Stimulated activated CD8-positive, alpha-beta memory T cell treated with anti-CD3 and anti-CD28 coated beads, Interleukin-4, amount 100 ng/mL, for 1 hour (primary cell): Measurements from ENCODE around the gene GALP.
A peak's percentile ranks its signal among the peaks of the same experiment; 100 is the strongest.
"Not testable (repeated sequence)": the region's sequence is repeated elsewhere in the genome, so short reads cannot be mapped to it uniquely, and the experiment has no call there.

Experiments
- DNase-seq, 2 donors: peaks; one replicate each; pipeline ENCODE4 v3.0.0-alpha.2; 2020; ENCODE audit warnings: low read depth in 2 of 2, low spot score in 1 of 2

The GALP gene

GRCh38 chr19:56175861-56176307 is at the start of gene GALP:
TSS of gene GALP (plus strand) at chr19:56176008. CDS start at chr19:56177109, 1,101 bp downstream.
- not testable (repeated sequence) for DNase-seq

- DNase-seq = no peak
These were observed 48.6 kb upstream of the GALP start for GRCh38 chr19:56126983-56127780.

- DNase-seq = no peak
These were observed 45.8 kb upstream of the GALP start for GRCh38 chr19:56130006-56130405.

- no peak for DNase-seq
These were observed 44.2 kb upstream of the GALP start for GRCh38 chr19:56131651-56132050.

GRCh38 chr19:56132316-56132822 is 43.4 kb upstream of the GALP start:
- DNase-seq = no peak

- no peak for DNase-seq
These were observed 41.8 kb upstream of the GALP start for GRCh38 chr19:56133858-56134653.

GRCh38 chr19:56134654-56134921 is 41.2 kb upstream of the GALP start:
- no peak for DNase-seq

GRCh38 chr19:56136362-56136761 is 39.4 kb upstream of the GALP start:
- no peak for DNase-seq

GRCh38 chr19:56137405-56137804 is 38.4 kb upstream of the GALP start:
- no peak for DNase-seq

GRCh38 chr19:56138069-56138468 is 37.7 kb upstream of the GALP start:
- DNase-seq = no peak

GRCh38 chr19:56139847-56140582 is 35.8 kb upstream of the GALP start:
- DNase-seq = no peak

- DNase-seq = peak; percentile 96 to 98
These were observed 35.0 kb upstream of the GALP start, which contains the start of gene ZNF444 for GRCh38 chr19:56140583-56141416. TSS of gene ZNF444 (plus strand) at chr19:56141287. CDS start at chr19:56146912, 5,625 bp downstream.

- DNase-seq = no peak
These were observed 34.3 kb upstream of the GALP start for GRCh38 chr19:56141417-56141993.

- DNase-seq = no peak
These were observed 33.6 kb upstream of the GALP start for GRCh38 chr19:56142087-56142787.

- DNase-seq = no peak
These were observed 32.8 kb upstream of the GALP start for GRCh38 chr19:56142897-56143434.

- no peak for DNase-seq
These were observed 31.4 kb upstream of the GALP start for GRCh38 chr19:56144376-56144775.

GRCh38 chr19:56144831-56145230 is 31.0 kb upstream of the GALP start:
- no peak for DNase-seq

- no peak for DNase-seq
These were observed 30.1 kb upstream of the GALP start for GRCh38 chr19:56145698-56146097.

GRCh38 chr19:56146904-56147303 is 28.9 kb upstream of the GALP start:
- DNase-seq = no peak
